ENCODE results near the gene UBL3.

GRCh38 chr13:29884671-29885430 is 34.4 kb upstream of the UBL3 start:
- no peak for TF ChIP-seq CTCF (IDR thresholded peaks at IDR 0.05; ENCODE audit: low read depth, low read length)
- TF ChIP-seq POLR2A (IDR thresholded peaks at IDR 0.05; ENCODE audit: extremely low read depth, insufficient read length) = no peak
- TF ChIP-seq MAX (IDR thresholded peaks at IDR 0.05; ENCODE audit: low read depth, low read length) = no peak
- TF ChIP-seq MYC (IDR thresholded peaks at IDR 0.05; ENCODE audit: low read depth, low read length) = no peak
